Measurements from ENCODE around the gene GART. TPM values are rescaled to one million over a fixed set of nuclear protein-coding genes. Genes with fewer than 3 reads are reported as not detected.

Gene GART
- polyA plus RNA-seq, 1 donor: 62.2 TPM

GRCh38 chr21:33543505-33544129 lies 1.7 kb upstream of the GART start:
- no peaks in the 10 kb centered on the region for H3K27me3 ChIP-seq (ENCODE audit: control insufficient read depth, insufficient read depth, low read length)
- H3K4me3 ChIP-seq (ENCODE audit: low read length): peak overlapping the region; percentile 83
- DNase-seq: peak; percentile 45 to 47
- H3K9me3 ChIP-seq (ENCODE audit: control insufficient read depth, low read depth, low read length): no peaks in the 10 kb centered on the region
- 7% methylated on average over 5 of the region's 26 CpGs for WGBS (ENCODE audit: insufficient coverage, low lambda C conversion rate)
- peak overlapping the region; percentile 99 for H3K27ac ChIP-seq (ENCODE audit: low read length)
- peaks cover 12% of the 10 kb centered on the region for H3K36me3 ChIP-seq (ENCODE audit: control insufficient read depth, insufficient read depth, low read length)
- H3K4me1 ChIP-seq (ENCODE audit: control insufficient read depth, insufficient read depth, low read length): peaks cover 8% of the 10 kb centered on the region

- no peaks in the 10 kb centered on the region for H3K9me3 ChIP-seq (ENCODE audit: control insufficient read depth, low read depth, low read length)
- H3K4me3 ChIP-seq (ENCODE audit: low read length): peak within 1 kb of the TSS; percentile 83
- H3K27me3 ChIP-seq (ENCODE audit: control insufficient read depth, insufficient read depth, low read length): no peaks in the 10 kb centered on the region
- peak; percentile 99 for DNase-seq
- WGBS (ENCODE audit: insufficient coverage, low lambda C conversion rate): no CpG with 5 or more reads among the region's 57 CpGs
- peaks cover 11% of the 10 kb centered on the region for H3K36me3 ChIP-seq (ENCODE audit: control insufficient read depth, insufficient read depth, low read length)
- H3K27ac ChIP-seq (ENCODE audit: low read length): peak within 1 kb of the TSS; percentile 99
- H3K4me1 ChIP-seq (ENCODE audit: control insufficient read depth, insufficient read depth, low read length): peaks cover 8% of the 10 kb centered on the region
These were observed 955 bp upstream of the GART start, which contains the start of gene SON for GRCh38 chr21:33542640-33543504. SON (plus strand) TSS chr21:33543038; CDS start chr21:33543093, 55 bp downstream.

- Histone ChIP-seq H3K27me3 (ENCODE audit: control insufficient read depth, insufficient read depth, low read length) (no peaks in the 10 kb centered on the region), H3K4me1 (ENCODE audit: control insufficient read depth, insufficient read depth, low read length) (peaks cover 8% of the 10 kb centered on the region), H3K9me3 (ENCODE audit: control insufficient read depth, low read depth, low read length) (no peaks in the 10 kb centered on the region), H3K27ac (ENCODE audit: low read length) (peak overlapping the region; percentile 99), H3K36me3 (ENCODE audit: control insufficient read depth, insufficient read depth, low read length) (peaks cover 18% of the 10 kb centered on the region), H3K4me3 (ENCODE audit: low read length) (peak overlapping the region; percentile 83)
- DNase-seq: peak in 1 of 2 donors; percentile 34
- 46% methylated on average over 5 of the region's 19 CpGs for WGBS (ENCODE audit: insufficient coverage, low lambda C conversion rate)
These were observed 709 bp downstream of the GART start for GRCh38 chr21:33541105-33541711.

- H3K4me1 ChIP-seq (ENCODE audit: control insufficient read depth, insufficient read depth, low read length): peaks cover 8% of the 10 kb centered on the region
- no peaks in the 10 kb centered on the region for H3K9me3 ChIP-seq (ENCODE audit: control insufficient read depth, low read depth, low read length)
- 18% methylated on average over 2 of the region's 3 CpGs for WGBS (ENCODE audit: insufficient coverage, low lambda C conversion rate)
- peaks cover 23% of the 10 kb centered on the region for H3K36me3 ChIP-seq (ENCODE audit: control insufficient read depth, insufficient read depth, low read length)
- peak in 1 of 2 donors; percentile 33 for DNase-seq
- H3K27me3 ChIP-seq (ENCODE audit: control insufficient read depth, insufficient read depth, low read length): no peaks in the 10 kb centered on the region
- H3K4me3 ChIP-seq (ENCODE audit: low read length): peak overlapping the region; percentile 83
- H3K27ac ChIP-seq (ENCODE audit: low read length): peak overlapping the region; percentile 99
These were observed 1.2 kb downstream of the GART start for GRCh38 chr21:33540711-33541104.

GRCh38 chr21:33539616-33540015 lies 2.3 kb downstream of the GART start:
- Histone ChIP-seq H3K4me1 (ENCODE audit: control insufficient read depth, insufficient read depth, low read length) (peaks cover 8% of the 10 kb centered on the region), H3K9me3 (ENCODE audit: control insufficient read depth, low read depth, low read length) (no peaks in the 10 kb centered on the region), H3K27ac (ENCODE audit: low read length) (peak overlapping the region; percentile 99), H3K36me3 (ENCODE audit: control insufficient read depth, insufficient read depth, low read length) (peaks cover 30% of the 10 kb centered on the region), H3K27me3 (ENCODE audit: control insufficient read depth, insufficient read depth, low read length) (no peaks in the 10 kb centered on the region), H3K4me3 (ENCODE audit: low read length) (no peak overlapping the region)
- no peak for DNase-seq
- no CpG with 5 or more reads among the region's 4 CpGs for WGBS (ENCODE audit: insufficient coverage, low lambda C conversion rate)

GRCh38 chr21:33537212-33537611 lies 4.7 kb downstream of the GART start:
- peaks cover 8% of the 10 kb centered on the region for H3K4me1 ChIP-seq (ENCODE audit: control insufficient read depth, insufficient read depth, low read length)
- H3K36me3 ChIP-seq (ENCODE audit: control insufficient read depth, insufficient read depth, low read length): peaks cover 52% of the 10 kb centered on the region
- no peaks in the 10 kb centered on the region for H3K27me3 ChIP-seq (ENCODE audit: control insufficient read depth, insufficient read depth, low read length)
- H3K9me3 ChIP-seq (ENCODE audit: control insufficient read depth, low read depth, low read length): no peaks in the 10 kb centered on the region
- no peak for DNase-seq
- no peak overlapping the region for H3K27ac ChIP-seq (ENCODE audit: low read length)
- H3K4me3 ChIP-seq (ENCODE audit: low read length): no peak overlapping the region
- no CpG with 5 or more reads among the region's 2 CpGs for WGBS (ENCODE audit: insufficient coverage, low lambda C conversion rate)

GRCh38 chr21:33531007-33531406 lies 10.9 kb downstream of the GART start:
- 100% methylated on average over 2 of the region's 3 CpGs for WGBS (ENCODE audit: insufficient coverage, low lambda C conversion rate)
- no peak overlapping the region for H3K27ac ChIP-seq (ENCODE audit: low read length)
- peaks cover 84% of the 10 kb centered on the region for H3K36me3 ChIP-seq (ENCODE audit: control insufficient read depth, insufficient read depth, low read length)
- H3K27me3 ChIP-seq (ENCODE audit: control insufficient read depth, insufficient read depth, low read length): no peaks in the 10 kb centered on the region
- no peak overlapping the region for H3K4me3 ChIP-seq (ENCODE audit: low read length)
- DNase-seq: no peak
- H3K9me3 ChIP-seq (ENCODE audit: control insufficient read depth, low read depth, low read length): no peaks in the 10 kb centered on the region
- H3K4me1 ChIP-seq (ENCODE audit: control insufficient read depth, insufficient read depth, low read length): no peaks in the 10 kb centered on the region

- 100% methylated on average over 1 of the region's 1 CpG for WGBS (ENCODE audit: insufficient coverage, low lambda C conversion rate)
- H3K36me3 ChIP-seq (ENCODE audit: control insufficient read depth, insufficient read depth, low read length): peaks cover 53% of the 10 kb centered on the region
These were observed 19.0 kb downstream of the GART start for GRCh38 chr21:33522953-33523349.

GRCh38 chr21:33522297-33522952 lies 19.5 kb downstream of the GART start:
- Histone ChIP-seq H3K27ac (ENCODE audit: low read length) (no peak overlapping the region), H3K27me3 (ENCODE audit: control insufficient read depth, insufficient read depth, low read length) (no peaks in the 10 kb centered on the region), H3K4me3 (ENCODE audit: low read length) (no peak overlapping the region), H3K4me1 (ENCODE audit: control insufficient read depth, insufficient read depth, low read length) (no peaks in the 10 kb centered on the region), H3K9me3 (ENCODE audit: control insufficient read depth, low read depth, low read length) (no peaks in the 10 kb centered on the region), H3K36me3 (ENCODE audit: control insufficient read depth, insufficient read depth, low read length) (peaks cover 52% of the 10 kb centered on the region)
- WGBS (ENCODE audit: insufficient coverage, low lambda C conversion rate): 95% methylated on average over 3 of the region's 5 CpGs
- DNase-seq: no peak

More at GRCh38 chr21:33522953-33523349, 19.0 kb downstream of the GART start:
- no peak overlapping the region for H3K4me3 ChIP-seq (ENCODE audit: low read length)
- no peaks in the 10 kb centered on the region for H3K4me1 ChIP-seq (ENCODE audit: control insufficient read depth, insufficient read depth, low read length)
- no peaks in the 10 kb centered on the region for H3K9me3 ChIP-seq (ENCODE audit: control insufficient read depth, low read depth, low read length)
- no peak for DNase-seq
- no peaks in the 10 kb centered on the region for H3K27me3 ChIP-seq (ENCODE audit: control insufficient read depth, insufficient read depth, low read length)
- no peak overlapping the region for H3K27ac ChIP-seq (ENCODE audit: low read length)

- Histone ChIP-seq H3K36me3 (ENCODE audit: control insufficient read depth, insufficient read depth, low read length) (peaks cover 59% of the 10 kb centered on the region), H3K27ac (ENCODE audit: low read length) (no peak overlapping the region), H3K4me1 (ENCODE audit: control insufficient read depth, insufficient read depth, low read length) (no peaks in the 10 kb centered on the region), H3K9me3 (ENCODE audit: control insufficient read depth, low read depth, low read length) (no peaks in the 10 kb centered on the region), H3K27me3 (ENCODE audit: control insufficient read depth, insufficient read depth, low read length) (no peaks in the 10 kb centered on the region), H3K4me3 (ENCODE audit: low read length) (no peak overlapping the region)
- no CpG with 5 or more reads among the region's 4 CpGs for WGBS (ENCODE audit: insufficient coverage, low lambda C conversion rate)
- no peak for DNase-seq
These were observed 23.0 kb downstream of the GART start for GRCh38 chr21:33518899-33519298.
